Ovary (tissue), 3 donors: ENCODE results near the gene SRP72.

Source experiments
- EP300 ChIP-seq: sonication (generic); formaldehyde crosslinking; IDR thresholded peaks from one replicate; pipeline ENCODE4 v1.6.1; 2017; ENCODE audit warnings: antibody characterized with exemption
- POLR2A ChIP-seq: fragments of 450-650 bp; IDR thresholded peaks from one replicate; pipeline ENCODE4 v1.6.1; 2017; ENCODE audit warnings: antibody characterized with exemption, mild to moderate bottlenecking, moderate library complexity
- TF ChIP-seq, protein P1 (sequence below), 3 donors: fragments of 450-650 bp in 2 of 3; fragments of 200-600 bp in 1 of 3; IDR thresholded peaks; one replicate each; pipeline versions ENCODE4 v1.5.1 to v1.8.0; 2016 to 2022; ENCODE audit warnings: antibody characterized with exemption in 3 of 3, mild to moderate bottlenecking in 1 of 3
- donor health status: DM: no; HTN: no; CAD: no.

- TF ChIP-seq, protein P1, sequence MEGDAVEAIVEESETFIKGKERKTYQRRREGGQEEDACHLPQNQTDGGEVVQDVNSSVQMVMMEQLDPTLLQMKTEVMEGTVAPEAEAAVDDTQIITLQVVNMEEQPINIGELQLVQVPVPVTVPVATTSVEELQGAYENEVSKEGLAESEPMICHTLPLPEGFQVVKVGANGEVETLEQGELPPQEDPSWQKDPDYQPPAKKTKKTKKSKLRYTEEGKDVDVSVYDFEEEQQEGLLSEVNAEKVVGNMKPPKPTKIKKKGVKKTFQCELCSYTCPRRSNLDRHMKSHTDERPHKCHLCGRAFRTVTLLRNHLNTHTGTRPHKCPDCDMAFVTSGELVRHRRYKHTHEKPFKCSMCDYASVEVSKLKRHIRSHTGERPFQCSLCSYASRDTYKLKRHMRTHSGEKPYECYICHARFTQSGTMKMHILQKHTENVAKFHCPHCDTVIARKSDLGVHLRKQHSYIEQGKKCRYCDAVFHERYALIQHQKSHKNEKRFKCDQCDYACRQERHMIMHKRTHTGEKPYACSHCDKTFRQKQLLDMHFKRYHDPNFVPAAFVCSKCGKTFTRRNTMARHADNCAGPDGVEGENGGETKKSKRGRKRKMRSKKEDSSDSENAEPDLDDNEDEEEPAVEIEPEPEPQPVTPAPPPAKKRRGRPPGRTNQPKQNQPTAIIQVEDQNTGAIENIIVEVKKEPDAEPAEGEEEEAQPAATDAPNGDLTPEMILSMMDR (IDR thresholded peaks at IDR 0.05): no peak
- TF ChIP-seq POLR2A (no peak), EP300 (no peak)
Observed at GRCh38 chr4:56505269-56506130, 38.1 kb downstream of the SRP72 start, which contains the start of gene ARL9.
